Keratinocyte (primary cell): ENCODE measurements around the gene TENM4. TPM values are rescaled to one million over a fixed set of nuclear protein-coding genes. Genes with fewer than 3 reads are reported as not detected.

Experiments used
- DNase-seq: peaks from one replicate; pipeline ENCODE4 v3.0.0-alpha.2; 2011; ENCODE audit warnings: low read depth, missing footprints, low spot score
- FAIRE-seq: peaks from 2 replicates; lab custom pipeline; 2011; peaks lifted over from hg19 to GRCh38; lab: Jason Lieb, UNC
- H2AFZ ChIP-seq: 2 replicates; pipeline ENCODE4 v1.6.0; 2012; ENCODE audit warnings: low read length, control low read depth, inconsistent platforms; ENCODE audit not compliant: control insufficient read depth
- H3K27ac ChIP-seq: 2 replicates; pipeline ENCODE4 v1.5.1; 2011; ENCODE audit warnings: low read length; ENCODE audit not compliant: control insufficient read depth, insufficient read depth
- H3K27me3 ChIP-seq: 3 replicates; pipeline ENCODE4 v1.6.0; 2011; ENCODE audit warnings: low read length; ENCODE audit not compliant: control insufficient read depth, insufficient read depth; ENCODE audit errors: extremely low read depth
- H3K36me3 ChIP-seq, 2 experiments: 2 replicates in 1 of 2; 3 replicates in 1 of 2; pipeline ENCODE4 v1.5.1; 2011; ENCODE audit warnings: low read length in 2 of 2, mild to moderate bottlenecking in 1 of 2; ENCODE audit not compliant: control insufficient read depth in 2 of 2, insufficient read depth in 2 of 2; ENCODE audit errors: extremely low read depth in 1 of 2
- H3K4me1 ChIP-seq: 3 replicates; pipeline ENCODE4 v1.5.1; 2011; ENCODE audit warnings: low read length; ENCODE audit not compliant: control insufficient read depth, insufficient read depth; ENCODE audit errors: extremely low read depth
- H3K4me2 ChIP-seq: 3 replicates; pipeline ENCODE4 v1.6.0; 2011; ENCODE audit warnings: low read depth, low read length; ENCODE audit not compliant: control insufficient read depth, insufficient read depth; ENCODE audit errors: extremely low read depth
- H3K4me3 ChIP-seq, 3 experiments: fragments of 200-600 bp in 1 of 3; sonication (generic) in 1 of 3; 2 replicates in 2 of 3; 3 replicates in 1 of 3; pipeline ENCODE4 v1.5.1; 2011 to 2016; ENCODE audit warnings: low read length in 3 of 3, mild to moderate bottlenecking in 3 of 3, control low read depth in 2 of 3, inconsistent platforms in 1 of 3, low read depth in 1 of 3, mixed read lengths in 1 of 3, mixed run types in 1 of 3, moderate library complexity in 1 of 3; ENCODE audit not compliant: control insufficient read depth in 2 of 3, insufficient read depth in 2 of 3; ENCODE audit errors: extremely low read depth in 1 of 3
- H3K79me2 ChIP-seq: 2 replicates; pipeline ENCODE4 v1.6.0; 2012; ENCODE audit warnings: low read length; ENCODE audit not compliant: control insufficient read depth, insufficient read depth
- H3K9ac ChIP-seq: 3 replicates; pipeline ENCODE4 v1.6.0; 2011; ENCODE audit warnings: low read length; ENCODE audit not compliant: control insufficient read depth, insufficient read depth; ENCODE audit errors: extremely low read depth
- H3K9me1 ChIP-seq: 3 replicates; pipeline ENCODE4 v1.6.0; 2011; ENCODE audit warnings: low read length; ENCODE audit not compliant: control insufficient read depth, insufficient read depth; ENCODE audit errors: extremely low read depth
- H3K9me3 ChIP-seq: 2 replicates; pipeline ENCODE4 v1.5.1; 2012; ENCODE audit warnings: low read depth, low read length; ENCODE audit not compliant: control insufficient read depth
- H4K20me1 ChIP-seq: 3 replicates; pipeline ENCODE4 v1.6.0; 2011; ENCODE audit warnings: low read length; ENCODE audit not compliant: control insufficient read depth, insufficient read depth; ENCODE audit errors: extremely low read depth
- CTCF ChIP-seq, 3 experiments: IDR thresholded peaks in 1 of 3; conservative IDR thresholded peaks in 1 of 3; optimal IDR thresholded peaks in 1 of 3; 2 replicates in 2 of 3; 3 replicates in 1 of 3; pipeline versions ENCODE3 to v1.5.1; 2011; ENCODE audit warnings: low read length in 3 of 3, mild to moderate bottlenecking in 3 of 3, moderate library complexity in 2 of 3, control low read depth in 1 of 3, inconsistent platforms in 1 of 3; ENCODE audit not compliant: insufficient read depth in 2 of 3; ENCODE audit errors: extremely low read depth in 1 of 3
- EZH2 ChIP-seq: IDR thresholded peaks from one replicate; pipeline ENCODE4 v1.6.1; 2012; ENCODE audit warnings: inconsistent platforms, mild to moderate bottlenecking, low read length, moderate library complexity
- dilution Hi-C: fragments of 300-500 bp; cut with MboI; formaldehyde crosslinking; loops from one replicate; pipeline ENCODE4 v1.7.0; 2020; ENCODE audit warnings: low sequenced_read_pairs; ENCODE audit not compliant: extremely low pct_ligation_motif_present
- polyA plus RNA-seq, 5 experiments: library from polyadenylated mRNA; depleted of rRNA in 3 of 5; stranded (reverse) in 3 of 5; stranded (forward) in 1 of 5; unstranded in 1 of 5; fragments of >200 nt; gene quantifications; 1 replicate in 1 of 5; 2 replicates in 3 of 5; 3 replicates in 1 of 5; pipeline versions ENCODE4 v1.2.1 to v1.2.3, GENCODE V29; 2011 to 2012; ENCODE audit warnings: missing spikeins in 2 of 5, low read depth in 1 of 5, low replicate concordance in 1 of 5

Gene TENM4
- polyA plus RNA-seq, 1 donor (not counting 4 experiments of a cell fraction or from before 2014, with no cell fraction given) = 3.5 TPM

GRCh38 chr11:79374727-79375126 lies 66.1 kb downstream of the TENM4 start:
- H2AFZ ChIP-seq = no peak overlapping the region
- H3K36me3 ChIP-seq = no peaks in the 10 kb centered on the region
- no peak overlapping the region for H3K9ac ChIP-seq
- no peaks in the 10 kb centered on the region for H3K9me1 ChIP-seq
- DNase-seq (no peak), FAIRE-seq (no peak)
- dilution Hi-C loops = no loop called here
- H3K27me3 ChIP-seq = no peaks in the 10 kb centered on the region
- no peak overlapping the region for H3K4me2 ChIP-seq
- no peaks in the 10 kb centered on the region for H4K20me1 ChIP-seq
- no peaks in the 10 kb centered on the region for H3K9me3 ChIP-seq
- peaks cover 14% of the 10 kb centered on the region for H3K79me2 ChIP-seq
- no peak for TF ChIP-seq CTCF (optimal IDR thresholded peaks at IDR 0.05 in 1 of 3, IDR thresholded peaks at IDR 0.05 in 1 of 3, conservative IDR thresholded peaks at IDR 0.05 in 1 of 3; ENCODE audit: extremely low read depth in 1 of 3, insufficient read depth in 2 of 3, low read length in 3 of 3)
- TF ChIP-seq EZH2 = no peak
- H3K4me1 ChIP-seq = peaks cover 31% of the 10 kb centered on the region
- H3K4me3 ChIP-seq = no peak overlapping the region
- no peak overlapping the region for H3K27ac ChIP-seq

- dilution Hi-C loops = no loop called here
- no peak overlapping the region for H2AFZ ChIP-seq
- no peak for DNase-seq
- TF ChIP-seq EZH2 (no peak), CTCF (optimal IDR thresholded peaks at IDR 0.05 in 1 of 3, IDR thresholded peaks at IDR 0.05 in 1 of 3, conservative IDR thresholded peaks at IDR 0.05 in 1 of 3; ENCODE audit: extremely low read depth in 1 of 3, insufficient read depth in 2 of 3, low read length in 3 of 3) (no peak)
- peaks cover 22% of the 10 kb centered on the region for H3K79me2 ChIP-seq
- no peak overlapping the region for H3K27ac ChIP-seq
- no peak overlapping the region for H3K9ac ChIP-seq
- H4K20me1 ChIP-seq = no peaks in the 10 kb centered on the region
- no peak overlapping the region for H3K4me3 ChIP-seq
- peaks cover 26% of the 10 kb centered on the region for H3K4me1 ChIP-seq
- H3K9me3 ChIP-seq = no peaks in the 10 kb centered on the region
- no peaks in the 10 kb centered on the region for H3K9me1 ChIP-seq
- no peaks in the 10 kb centered on the region for H3K36me3 ChIP-seq
- H3K4me2 ChIP-seq = no peak overlapping the region
- no peak for FAIRE-seq
- no peaks in the 10 kb centered on the region for H3K27me3 ChIP-seq
These were observed 69.1 kb downstream of the TENM4 start for GRCh38 chr11:79371724-79372123.
